Suprapubic skin (tissue), 4 donors: Measurements from ENCODE around the gene NPY.

Experiments used
- CTCF ChIP-seq, 2 donors: fragments of 200-600 bp in 1 of 2; fragments of 450-650 bp in 1 of 2; sonication (generic) in 1 of 2; IDR thresholded peaks; one replicate each; pipeline ENCODE4 v1.5.1; 2016 to 2019; ENCODE audit warnings: antibody characterized with exemption in 2 of 2, mild to moderate bottlenecking in 1 of 2, moderate library complexity in 1 of 2
- EP300 ChIP-seq: sonication (generic); formaldehyde crosslinking; IDR thresholded peaks from one replicate; pipeline ENCODE4 v1.6.1; 2017; ENCODE audit warnings: antibody characterized with exemption
- POLR2A ChIP-seq, 2 donors: fragments of 450-650 bp; IDR thresholded peaks; one replicate each; pipeline ENCODE4 v1.6.1; 2017; ENCODE audit warnings: antibody characterized with exemption in 2 of 2, mild to moderate bottlenecking in 2 of 2, moderate library complexity in 2 of 2
- POLR2AphosphoS5 ChIP-seq, 3 donors: sonication (generic); formaldehyde crosslinking; IDR thresholded peaks; one replicate each; pipeline ENCODE4 v1.6.1; 2017; ENCODE audit warnings: antibody characterized with exemption in 3 of 3

- no peak for TF ChIP-seq EP300
- TF ChIP-seq POLR2A (IDR thresholded peaks at IDR 0.05), result no peak
- no peak for TF ChIP-seq CTCF (IDR thresholded peaks at IDR 0.05)
- TF ChIP-seq POLR2AphosphoS5 (IDR thresholded peaks at IDR 0.05), result no peak
Observed at GRCh38 chr7:24328894-24329293, 44.9 kb downstream of the NPY start.
